Endodermal cell (in vitro differentiated cells): ENCODE results near the gene ZC3H18. TPM values are rescaled to one million over a fixed set of nuclear protein-coding genes. Genes with fewer than 3 reads are reported as not detected.

Source experiments
- DNase-seq: peaks from one replicate; pipeline ENCODE4 v3.0.0-alpha.2; 2017
- H3K27ac ChIP-seq: 2 replicates; pipeline ENCODE4 v1.5.1; 2013; ENCODE audit warnings: mild to moderate bottlenecking, low read depth, low read length, moderate library complexity
- H3K27me3 ChIP-seq: 2 replicates; pipeline ENCODE4 v1.6.1; 2013; ENCODE audit warnings: mild to moderate bottlenecking, low read length, moderate library complexity; ENCODE audit not compliant: insufficient read depth, control insufficient read depth, poor library complexity, severe bottlenecking
- H3K36me3 ChIP-seq: 2 replicates; pipeline ENCODE4 v1.7.0; 2013; ENCODE audit warnings: mild to moderate bottlenecking, low read length, moderate library complexity; ENCODE audit not compliant: control insufficient read depth, insufficient read depth
- H3K4me1 ChIP-seq: one replicate; pipeline ENCODE4 v1.7.0; 2013; ENCODE audit warnings: low read length; ENCODE audit not compliant: control insufficient read depth, insufficient read depth
- H3K4me3 ChIP-seq: 2 replicates; pipeline ENCODE4 v1.5.1; 2013; ENCODE audit warnings: mild to moderate bottlenecking, low read length, moderate library complexity
- H3K9ac ChIP-seq: 2 replicates; pipeline ENCODE4 v1.6.1; 2013; ENCODE audit warnings: mild to moderate bottlenecking, low read length, moderate library complexity; ENCODE audit not compliant: poor library complexity, severe bottlenecking; ENCODE audit errors: extremely low read depth
- H3K9me3 ChIP-seq: 2 replicates; pipeline ENCODE4 v1.6.1; 2013; ENCODE audit warnings: mild to moderate bottlenecking, low read length, moderate library complexity; ENCODE audit not compliant: control insufficient read depth
- H3K27ac Mint-ChIP-seq: 2 replicates; pipeline ENCODE4 v1.8.0; 2020; ENCODE audit warnings: mixed read lengths
- H3K27me3 Mint-ChIP-seq: 2 replicates; pipeline ENCODE4 v1.8.0; 2021; ENCODE audit warnings: mild to moderate bottlenecking, mixed read lengths; ENCODE audit not compliant: insufficient read depth
- H3K36me3 Mint-ChIP-seq: 2 replicates; pipeline ENCODE4 v1.8.0; 2020; ENCODE audit warnings: low read depth, mixed read lengths
- H3K4me1 Mint-ChIP-seq: 2 replicates; pipeline ENCODE4 v1.8.0; 2020; ENCODE audit warnings: mixed read lengths
- H3K4me3 Mint-ChIP-seq: 2 replicates; pipeline ENCODE4 v1.8.0; 2020; ENCODE audit warnings: mild to moderate bottlenecking, moderate library complexity, mixed read lengths
- H3K9me3 Mint-ChIP-seq: 2 replicates; pipeline ENCODE4 v1.8.0; 2020; ENCODE audit warnings: mild to moderate bottlenecking, mixed read lengths
- WGBS, 2 experiments: methylation state at CpG; one replicate each; pipeline versions ENCODE4 v1.1.5 to v1.1.7; 2013; ENCODE audit warnings: missing lambda C conversion rate in 2 of 2, mixed read lengths in 1 of 2; ENCODE audit not compliant: insufficient coverage in 1 of 2, insufficient read length in 1 of 2; 5-methylcytosine and 5-hydroxymethylcytosine counted together
- total RNA-seq, 2 donors: library from RNA; stranded (reverse); fragmentation: NEBNext Ultra II Directional in 1 of 2; extraction: Animal tissue kit (Norgen Biotek cat#: 25700) in 1 of 2; gene quantifications; 2 replicates in 1 of 2; 3 replicates in 1 of 2; pipeline ENCODE4 v1.2.1, GENCODE V29; 2021
- TF ChIP-seq, protein P1 (sequence below): fragments of 200-600 bp; sonication (generic); conservative IDR thresholded peaks from 2 replicates; pipeline ENCODE4 v1.5.0; 2021; ENCODE audit warnings: antibody characterized with exemption, mild to moderate bottlenecking

Gene ZC3H18
- total RNA-seq, 2 donors from 2014 or later = 75.4 to 76.6 TPM

DNA sequence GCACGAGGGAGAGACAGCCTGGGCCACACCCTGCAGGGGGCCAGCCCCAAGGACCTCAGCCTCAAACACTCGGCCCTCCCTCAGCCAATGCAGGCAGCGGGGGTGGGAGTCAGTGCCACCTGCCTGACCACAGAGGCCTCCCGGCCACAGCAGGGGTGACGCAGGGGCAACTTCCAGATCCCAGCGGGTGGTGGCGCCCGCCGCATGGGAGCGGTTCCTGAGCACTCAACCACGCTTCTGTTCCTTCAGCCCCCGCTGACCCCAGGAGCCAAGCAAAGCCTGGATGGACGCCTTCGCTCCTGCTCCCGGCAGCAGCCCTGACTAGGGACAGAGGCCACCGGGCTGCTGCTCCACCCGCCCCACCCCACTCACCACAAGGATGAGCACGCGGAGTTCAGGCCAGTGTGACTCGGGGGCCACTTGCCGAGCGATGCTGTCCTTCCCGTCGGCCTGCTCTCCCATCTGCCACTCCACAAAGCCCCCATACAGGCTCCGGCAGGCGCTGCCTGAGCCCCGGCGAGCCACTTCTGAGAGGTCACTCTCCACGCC lies 85.6 kb downstream of the ZC3H18 start:
- H3K4me3 ChIP-seq = no peak overlapping the region
- WGBS, 2 experiments = 92 to 93% methylated on average over 19 to 29 of the region's 29 CpGs
- no peak for DNase-seq
- TF ChIP-seq, protein P1, sequence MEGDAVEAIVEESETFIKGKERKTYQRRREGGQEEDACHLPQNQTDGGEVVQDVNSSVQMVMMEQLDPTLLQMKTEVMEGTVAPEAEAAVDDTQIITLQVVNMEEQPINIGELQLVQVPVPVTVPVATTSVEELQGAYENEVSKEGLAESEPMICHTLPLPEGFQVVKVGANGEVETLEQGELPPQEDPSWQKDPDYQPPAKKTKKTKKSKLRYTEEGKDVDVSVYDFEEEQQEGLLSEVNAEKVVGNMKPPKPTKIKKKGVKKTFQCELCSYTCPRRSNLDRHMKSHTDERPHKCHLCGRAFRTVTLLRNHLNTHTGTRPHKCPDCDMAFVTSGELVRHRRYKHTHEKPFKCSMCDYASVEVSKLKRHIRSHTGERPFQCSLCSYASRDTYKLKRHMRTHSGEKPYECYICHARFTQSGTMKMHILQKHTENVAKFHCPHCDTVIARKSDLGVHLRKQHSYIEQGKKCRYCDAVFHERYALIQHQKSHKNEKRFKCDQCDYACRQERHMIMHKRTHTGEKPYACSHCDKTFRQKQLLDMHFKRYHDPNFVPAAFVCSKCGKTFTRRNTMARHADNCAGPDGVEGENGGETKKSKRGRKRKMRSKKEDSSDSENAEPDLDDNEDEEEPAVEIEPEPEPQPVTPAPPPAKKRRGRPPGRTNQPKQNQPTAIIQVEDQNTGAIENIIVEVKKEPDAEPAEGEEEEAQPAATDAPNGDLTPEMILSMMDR = no peak
- no peaks in the 10 kb centered on the region for H3K27me3 ChIP-seq
- H3K27ac ChIP-seq = no peak overlapping the region
- H3K9me3 ChIP-seq = no peaks in the 10 kb centered on the region
- H3K36me3 Mint-ChIP-seq = peaks cover 15% of the 10 kb centered on the region
- no peak overlapping the region for H3K9ac ChIP-seq
- H3K4me1 ChIP-seq = peaks cover 5% of the 10 kb centered on the region
- H3K4me3 Mint-ChIP-seq = no peak overlapping the region
- no peak overlapping the region for H3K27ac Mint-ChIP-seq
- no peaks in the 10 kb centered on the region for H3K27me3 Mint-ChIP-seq
- H3K36me3 ChIP-seq = peaks cover 5% of the 10 kb centered on the region
- H3K9me3 Mint-ChIP-seq = no peaks in the 10 kb centered on the region
- no peaks in the 10 kb centered on the region for H3K4me1 Mint-ChIP-seq

GRCh38 chr16:88656291-88656980 lies 86.2 kb downstream of the ZC3H18 start:
- Mint-ChIP-seq H3K27me3 (no peaks in the 10 kb centered on the region), H3K27ac (no peak overlapping the region), H3K4me3 (no peak overlapping the region), H3K36me3 (peaks cover 15% of the 10 kb centered on the region), H3K4me1 (peaks cover 2% of the 10 kb centered on the region), H3K9me3 (no peaks in the 10 kb centered on the region)
- 90 to 91% methylated on average over 20 to 25 of the region's 25 CpGs for WGBS, 2 experiments
- H3K4me1 ChIP-seq = peaks cover 2% of the 10 kb centered on the region
- DNase-seq = no peak
- H3K27ac ChIP-seq = no peak overlapping the region
- TF ChIP-seq, protein P1 = no peak
- no peak overlapping the region for H3K4me3 ChIP-seq
- H3K9ac ChIP-seq = no peak overlapping the region
- H3K9me3 ChIP-seq = no peaks in the 10 kb centered on the region
- H3K36me3 ChIP-seq = peaks cover 5% of the 10 kb centered on the region
- H3K27me3 ChIP-seq = no peaks in the 10 kb centered on the region

DNA sequence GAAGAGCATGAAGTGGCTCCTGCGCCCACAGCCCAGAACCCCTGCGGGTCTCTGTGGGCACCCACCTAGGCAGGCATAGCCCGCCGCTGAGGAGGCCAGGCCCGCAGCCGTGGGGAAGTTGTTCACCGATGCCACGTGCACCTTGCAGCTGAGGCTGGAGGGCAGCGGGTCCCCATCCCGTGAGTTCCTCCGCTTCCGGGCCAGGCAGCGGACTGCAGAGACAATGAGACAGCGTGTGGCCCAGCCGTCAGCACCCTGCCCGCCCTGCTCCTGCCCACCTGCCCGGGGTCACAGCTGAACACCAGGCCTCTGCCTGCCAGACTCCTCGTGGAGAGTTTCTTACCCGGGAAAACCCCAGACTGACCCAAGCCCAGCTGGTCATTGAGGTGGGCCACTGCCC lies 87.2 kb downstream of the ZC3H18 start:
- Histone ChIP-seq H3K36me3 (peaks cover 5% of the 10 kb centered on the region), H3K27me3 (no peaks in the 10 kb centered on the region), H3K4me1 (no peaks in the 10 kb centered on the region), H3K9me3 (no peaks in the 10 kb centered on the region), H3K4me3 (no peak overlapping the region), H3K27ac (no peak overlapping the region), H3K9ac (no peak overlapping the region)
- WGBS, 2 experiments = 95 to 97% methylated on average over 17 to 19 of the region's 19 CpGs
- H3K27ac Mint-ChIP-seq = no peak overlapping the region
- no peak for DNase-seq
- H3K9me3 Mint-ChIP-seq = no peaks in the 10 kb centered on the region
- peaks cover 6% of the 10 kb centered on the region for H3K4me1 Mint-ChIP-seq
- H3K4me3 Mint-ChIP-seq = no peak overlapping the region
- TF ChIP-seq, protein P1 = no peak
- peaks cover 15% of the 10 kb centered on the region for H3K36me3 Mint-ChIP-seq
- H3K27me3 Mint-ChIP-seq = no peaks in the 10 kb centered on the region
